WTC11 (cell line): ENCODE data around the gene MDGA2. TPM values are rescaled to one million over a fixed set of nuclear protein-coding genes. Genes with fewer than 3 reads are reported as not detected.

ENCODE experiments used
- ATAC-seq: fragments of 200-7000 bp; cut with Tn5 transposase; 2 replicates; pipeline ENCODE4 v1.10.0; 2021; ENCODE audit warnings: mild to moderate bottlenecking, moderate library complexity
- CTCF ChIA-PET: fragments of 300-600 bp; sonication (Branson Sonifier 250); formaldehyde crosslinking; loops from one replicate; lab custom pipeline; 2021; ENCODE audit warnings: antibody characterized with exemption; lab: Charles Lee
- POLR2A ChIA-PET: fragments of 350-600 bp; sonication (Branson Sonifier 250); formaldehyde crosslinking; loops from one replicate; lab custom pipeline; 2021; ENCODE audit warnings: antibody characterized with exemption; lab: Charles Lee
- DNase-seq: peaks from one replicate; pipeline ENCODE4 v3.0.0; 2021; ENCODE audit warnings: low spot score
- H3K27ac Mint-ChIP-seq: 2 replicates; pipeline ENCODE4 v1.8.0; 2021; ENCODE audit warnings: mixed read lengths
- H3K27me3 Mint-ChIP-seq: 2 replicates; pipeline ENCODE4 v1.8.0; 2021; ENCODE audit warnings: low read depth, mild to moderate bottlenecking, moderate library complexity, mixed read lengths
- H3K36me3 Mint-ChIP-seq: 2 replicates; pipeline ENCODE4 v1.8.0; 2021; ENCODE audit warnings: mixed read lengths
- H3K4me1 Mint-ChIP-seq: 2 replicates; pipeline ENCODE4 v1.8.0; 2022; ENCODE audit warnings: mixed read lengths
- H3K4me3 Mint-ChIP-seq: 2 replicates; pipeline ENCODE4 v1.8.0; 2021; ENCODE audit warnings: mild to moderate bottlenecking, moderate library complexity, mixed read lengths
- H3K9me3 Mint-ChIP-seq: 2 replicates; pipeline ENCODE4 v1.8.0; 2021; ENCODE audit warnings: mixed read lengths
- ATF6 ChIP-seq: sonication (generic); formaldehyde crosslinking; IDR thresholded peaks from 2 replicates; pipeline ENCODE4 v1.8.1; 2023; ENCODE audit warnings: mild to moderate bottlenecking, missing genetic modification reagents
- CBFB ChIP-seq: sonication (generic); formaldehyde crosslinking; IDR thresholded peaks from 2 replicates; pipeline ENCODE4 v1.8.1; 2022; ENCODE audit warnings: mild to moderate bottlenecking, low read depth, missing genetic modification reagents
- E2F5 ChIP-seq: sonication (generic); formaldehyde crosslinking; IDR thresholded peaks from 2 replicates; pipeline ENCODE4 v1.8.1; 2022; ENCODE audit warnings: mild to moderate bottlenecking, moderate library complexity, missing genetic modification reagents
- EMX1 ChIP-seq: fragments of 250-450 bp; sonication (Bioruptor Pico); IDR thresholded peaks from 2 replicates; pipeline ENCODE4 v1.8.0; 2021; ENCODE audit warnings: mild to moderate bottlenecking
- GABPB1 ChIP-seq: sonication (generic); formaldehyde crosslinking; IDR thresholded peaks from 2 replicates; pipeline ENCODE4 v1.8.1; 2023; ENCODE audit warnings: mild to moderate bottlenecking, missing genetic modification reagents
- GTF2I ChIP-seq: fragments of 250-450 bp; sonication (Bioruptor Pico); conservative IDR thresholded peaks from 2 replicates; pipeline ENCODE4 v1.4.0; 2021; ENCODE audit warnings: mild to moderate bottlenecking
- IRF1 ChIP-seq: sonication (generic); formaldehyde crosslinking; IDR thresholded peaks from 2 replicates; pipeline ENCODE4 v1.8.0; 2023; ENCODE audit warnings: missing genetic modification reagents
- IRF2 ChIP-seq: sonication (generic); formaldehyde crosslinking; IDR thresholded peaks from 2 replicates; pipeline ENCODE4 v1.8.0; 2022; ENCODE audit warnings: low read depth, missing genetic modification reagents, borderline replicate concordance
- JUN ChIP-seq: sonication (generic); formaldehyde crosslinking; IDR thresholded peaks from 2 replicates; pipeline ENCODE4 v1.8.0; 2023; ENCODE audit warnings: mild to moderate bottlenecking, missing genetic modification reagents
- KAT7 ChIP-seq: sonication (generic); formaldehyde crosslinking; IDR thresholded peaks from 2 replicates; pipeline ENCODE4 v1.8.1; 2023; ENCODE audit warnings: missing genetic modification reagents, mild to moderate bottlenecking, borderline replicate concordance
- MXD4 ChIP-seq: fragments of 250-450 bp; sonication (Bioruptor Pico); IDR thresholded peaks from 2 replicates; pipeline ENCODE4 v1.8.0; 2021; ENCODE audit warnings: mild to moderate bottlenecking, moderate library complexity, borderline replicate concordance
- NFATC4 ChIP-seq: fragments of 250-450 bp; sonication (Bioruptor Pico); IDR thresholded peaks from 2 replicates; pipeline ENCODE4 v1.9.0; 2021; ENCODE audit warnings: mild to moderate bottlenecking
- NFYB ChIP-seq: sonication (generic); formaldehyde crosslinking; conservative IDR thresholded peaks from 2 replicates; pipeline ENCODE4 v1.8.0; 2022; ENCODE audit warnings: low read depth, missing genetic modification reagents
- PRDM15 ChIP-seq: sonication (generic); formaldehyde crosslinking; IDR thresholded peaks from 2 replicates; pipeline ENCODE4 v1.8.0; 2022; ENCODE audit warnings: missing genetic modification reagents
- PREB ChIP-seq: sonication (generic); formaldehyde crosslinking; IDR thresholded peaks from 2 replicates; pipeline ENCODE4 v1.8.1; 2022; ENCODE audit warnings: mild to moderate bottlenecking, missing genetic modification reagents, moderate library complexity, borderline replicate concordance
- RELA ChIP-seq: sonication (generic); formaldehyde crosslinking; IDR thresholded peaks from 2 replicates; pipeline ENCODE4 v1.8.1; 2022; ENCODE audit warnings: missing genetic modification reagents, mild to moderate bottlenecking, borderline replicate concordance
- RORB ChIP-seq: fragments of 250-450 bp; sonication (Bioruptor Pico); IDR thresholded peaks from 2 replicates; pipeline ENCODE4 v1.9.0; 2021; ENCODE audit warnings: mild to moderate bottlenecking
- SOX15 ChIP-seq: fragments of 250-450 bp; sonication (Bioruptor Pico); IDR thresholded peaks from 2 replicates; pipeline ENCODE4 v1.9.0; 2021; ENCODE audit warnings: mild to moderate bottlenecking
- TEAD4 ChIP-seq: sonication (generic); formaldehyde crosslinking; IDR thresholded peaks from 2 replicates; pipeline ENCODE4 v1.8.0; 2022; ENCODE audit warnings: mild to moderate bottlenecking, missing genetic modification reagents
- USF2 ChIP-seq: sonication (generic); formaldehyde crosslinking; IDR thresholded peaks from 2 replicates; pipeline ENCODE4 v1.8.1; 2023; ENCODE audit warnings: mild to moderate bottlenecking, missing genetic modification reagents, moderate library complexity
- ZNF232 ChIP-seq: sonication (generic); formaldehyde crosslinking; IDR thresholded peaks from 2 replicates; pipeline ENCODE4 v1.8.0; 2022; ENCODE audit warnings: mild to moderate bottlenecking, missing genetic modification reagents
- total RNA-seq: library from RNA; stranded (reverse); gene quantifications from 3 replicates; pipeline ENCODE4 v1.2.3, GENCODE V29; 2021

The MDGA2 gene
- total RNA-seq, 1 experiment from 2014 or later, result 4.9 TPM

- TF ChIP-seq ATF6 (no peak), E2F5 (no peak), PRDM15 (CRISPR knock-in tag) (no peak)
These were observed 284.4 kb downstream of the MDGA2 start (continued) for GRCh38 chr14:47390831-47391504.

GRCh38 chr14:47389535-47389934 is 285.9 kb downstream of the MDGA2 start:
- no peak overlapping the region for H3K4me3 Mint-ChIP-seq
- peaks cover 22% of the 10 kb centered on the region for H3K27me3 Mint-ChIP-seq
- peaks cover 21% of the 10 kb centered on the region for H3K4me1 Mint-ChIP-seq
- H3K36me3 Mint-ChIP-seq, result peaks cover 2% of the 10 kb centered on the region; the same call in 1 of the 2 replicates
- no peak overlapping the region for H3K27ac Mint-ChIP-seq
- POLR2A ChIA-PET, result interaction anchor here (0.7 kb wide), 1 partner anchor 36 kb away, joined by 3 read pairs; no protein-coding TSS in a partner anchor
- peak; percentile 17 for DNase-seq
- TF ChIP-seq E2F5 (no peak), IRF1 (CRISPR knock-in tag) (no peak), PREB (CRISPR knock-in tag) (no peak), RELA (CRISPR knock-in tag) (no peak), EMX1 (no peak)
- TF ChIP-seq, all 79 proteins: peak for 0
- peak; percentile 67 for ATAC-seq
- CTCF ChIA-PET, result no interaction called here
- H3K9me3 Mint-ChIP-seq, result peaks cover 6% of the 10 kb centered on the region

GRCh38 chr14:47366006-47366405 is 309.4 kb downstream of the MDGA2 start:
- POLR2A ChIA-PET, result no interaction called here
- peaks cover 19% of the 10 kb centered on the region for H3K4me1 Mint-ChIP-seq

More at GRCh38 chr14:47366006-47366405, 309.4 kb downstream of the MDGA2 start:
- Mint-ChIP-seq H3K27ac (peak overlapping the region; percentile 54; the same call in 1 of the 2 replicates), H3K27me3 (no peaks in the 10 kb centered on the region), H3K9me3 (peaks cover 13% of the 10 kb centered on the region), H3K36me3 (peaks cover 2% of the 10 kb centered on the region; the same call in 1 of the 2 replicates), H3K4me3 (no peak overlapping the region)
- no peak for DNase-seq
- peak; percentile 34; the same call in 1 of the 2 replicates for ATAC-seq
- TF ChIP-seq USF2 (CRISPR knock-in tag) (no peak), KAT7 (CRISPR knock-in tag) (no peak), CBFB (no peak), GABPB1 (no peak), SOX15 (CRISPR knock-in tag) (no peak), JUN (no peak), ZNF232 (no peak), GTF2I (CRISPR knock-in tag) (no peak), TEAD4 (no peak), NFATC4 (no peak), IRF2 (CRISPR knock-in tag) (no peak), ATF6 (no peak), RORB (CRISPR knock-in tag) (no peak), NFYB (no peak), MXD4 (CRISPR knock-in tag) (no peak)
- CTCF ChIA-PET, result interaction anchor here (0.6 kb wide), 1 partner anchor 34 kb away, joined by 3 read pairs; no protein-coding TSS in a partner anchor
